Heart right ventricle (tissue), 16 donors: ENCODE data around the gene TBPL2. TPM values are rescaled to one million over a fixed set of nuclear protein-coding genes. Genes with fewer than 3 reads are reported as not detected.
"Not testable (repeated sequence)": the region's sequence is repeated elsewhere in the genome, so short reads cannot be mapped to it uniquely, and the experiment has no call there.

Source experiments
- ATAC-seq, 8 donors: fragments of 200-7000 bp; cut with Tn5 transposase; one replicate each; pipeline ENCODE4 v1.9.1; 2020; ENCODE audit warnings: mild to moderate bottlenecking in 8 of 8, moderate library complexity in 8 of 8, moderate number of reproducible peaks in 1 of 8
- DNase-seq, 2 donors: peaks; one replicate each; pipeline ENCODE4 v3.0.0-alpha.2; 2020
- H3K27ac ChIP-seq, 10 donors: fragments of 200-600 bp; sonication (generic) in 2 of 10; one replicate each; pipeline versions ENCODE4 v1.5.0 to v1.8.0; 2020 to 2022; ENCODE audit warnings: mild to moderate bottlenecking in 3 of 10
- H3K27me3 ChIP-seq, 7 donors: fragments of 200-600 bp; one replicate each; pipeline ENCODE4 v1.8.0; 2021 to 2022; ENCODE audit warnings: mild to moderate bottlenecking in 2 of 7
- H3K36me3 ChIP-seq, 9 donors: fragments of 200-600 bp; sonication (generic) in 1 of 9; one replicate each; pipeline versions ENCODE4 v1.5.0 to v1.8.0; 2020 to 2022; ENCODE audit warnings: mild to moderate bottlenecking in 2 of 9
- H3K4me1 ChIP-seq, 9 donors: fragments of 200-600 bp; sonication (generic) in 1 of 9; one replicate each; pipeline versions ENCODE4 v1.5.0 to v1.8.0; 2020 to 2022; ENCODE audit warnings: mild to moderate bottlenecking in 4 of 9
- H3K4me3 ChIP-seq, 10 donors: fragments of 200-600 bp; sonication (generic) in 2 of 10; one replicate each; pipeline versions ENCODE4 v1.5.0 to v1.8.0; 2020 to 2022; ENCODE audit warnings: mild to moderate bottlenecking in 7 of 10, moderate library complexity in 2 of 10
- H3K9me3 ChIP-seq, 11 donors: fragments of 200-600 bp in 10 of 11; sonication (generic) in 2 of 11; one replicate each; pipeline versions ENCODE4 v1.5.0 to v1.8.0; 2013 to 2022; ENCODE audit warnings: mild to moderate bottlenecking in 2 of 11, control low read depth in 1 of 11, moderate library complexity in 1 of 11
- WGBS, 2 donors: extraction: QIAGEN DNeasy Blood & Tissue Kit; methylation state at CpG; one replicate each; pipeline ENCODE4 v1.1.7; 2013; ENCODE audit warnings: inconsistent platforms in 1 of 2; 5-methylcytosine and 5-hydroxymethylcytosine counted together
- intact Hi-C, 10 donors: fragments of 100-400 bp; cut with DNase I; formaldehyde crosslinking; loops; one replicate each; pipeline versions ENCODE4 v1.11.1 to v1.14.2; 2022
- polyA plus RNA-seq, 2 donors: library from polyadenylated mRNA; stranded (reverse); fragments of 200-250 nt; gene quantifications; one replicate each; pipeline ENCODE4 v1.2.3, GENCODE V29; 2013
- total RNA-seq, 10 donors: library from RNA; stranded (reverse); fragmentation: NEBNext Ultra II Directional in 3 of 10; extraction: Animal tissue kit (Norgen Biotek cat#: 25700) in 3 of 10; gene quantifications; one replicate each; pipeline versions ENCODE4 v1.2.1 to v1.2.4, GENCODE V29; 2021 to 2023
- TF ChIP-seq, protein P1 (sequence below), 9 donors: fragments of 200-600 bp; sonication (generic) in 2 of 9; IDR thresholded peaks; one replicate each; pipeline versions ENCODE4 v1.5.0 to v1.8.0; 2021 to 2022; ENCODE audit warnings: antibody characterized with exemption in 9 of 9, mild to moderate bottlenecking in 5 of 9, moderate library complexity in 1 of 9
- donor health status: Arrhythmogenic right ventricular cardiomyopathy.
- donor health status: ischemic (EF 13 %, LVEDD 7.1; RV severe dilation, severe dysfunction).
- donor health status: healthy with polysubstance abuse.
- donor health status: DM: no; HTN: yes; CAD: no.
- donor health status: DM: no; HTN: no; CAD: no.
- donor health status: ischemic (EF 25% LVEDD 6.9; RV normal size, moderate dysfunction).
- donor health status: ischemic (EF 25% LVEDD 5.7; RV mildly dilated, moderate dysfunction).
- donor health status: healthy.
- donor health status: DM: yes; HTN: yes; CAD: no.
- donor health status: Ischemic cardiomyopathy.
- donor health status: ischemic (EF 35%, LVEDD 5.7; RV mildly dilated, moderate dysfunction).
- donor health status: nonischemic (EF 11% LVEDD 7.7; RV severe dilation, severe dysfunction).
- donor health status: DM: yes; HTN: yes; CAD: no.
- donor health status: PGD.
- donor health status: ischemic (EF 29% LVEDD 5.4; RV normal size, mild dysfunction).
- donor health status: nonischemic (EF 23%, LVEDD 6.1; RV moderate dilation, normal function).

Gene TBPL2
- total and polyA plus RNA-seq, 12 donors = not detected

DNA sequence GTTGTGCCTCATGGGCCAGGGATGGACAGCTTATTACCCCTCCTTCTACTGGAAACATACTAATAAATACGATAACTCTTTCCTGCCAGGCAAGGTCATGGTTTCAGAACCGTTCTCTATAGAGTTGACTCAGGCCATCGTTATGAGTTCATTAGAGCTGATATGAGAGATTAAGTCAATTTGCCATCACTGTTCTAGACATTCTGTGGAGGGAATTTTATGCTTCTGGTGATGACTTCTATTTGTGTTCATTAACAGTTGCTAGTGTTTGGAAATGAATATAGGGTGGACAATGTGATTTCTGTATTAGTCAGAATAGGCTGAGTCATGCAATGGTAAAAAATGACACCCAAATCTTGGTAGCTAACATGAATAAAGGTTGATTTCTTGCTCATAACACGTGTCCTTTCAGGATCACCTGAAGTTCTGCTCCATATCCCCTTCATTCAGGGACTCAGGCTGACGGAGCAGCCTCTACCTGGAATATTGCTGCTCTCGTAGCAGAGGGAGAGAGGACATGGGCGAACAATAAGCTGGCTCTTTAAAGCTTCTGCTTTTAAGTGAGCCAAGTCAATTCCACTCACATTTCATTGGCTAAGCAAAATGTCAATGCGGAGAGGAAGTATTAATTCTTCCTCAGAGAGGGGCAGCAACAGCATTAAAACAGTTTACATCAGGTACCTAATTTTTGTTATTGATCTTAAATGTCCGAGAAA lies 18.5 kb upstream of the TBPL2 start:
- Histone ChIP-seq H3K9me3 (no peaks in the 10 kb centered on the region), H3K36me3 (no peaks in the 10 kb centered on the region), H3K27me3 (peaks cover 0 to 5% (median 0%) of the 10 kb centered on the region in 7 donors), H3K27ac (peak overlapping the region in 1 of 10 donors; percentile 59), H3K4me1 (peaks cover 0 to 16% (median 11%) of the 10 kb centered on the region in 9 donors), H3K4me3 (no peak overlapping the region)
- intact Hi-C loops = loop anchor here in 2 of 10 donors (10.0 kb wide), 1 partner anchor 116 kb away; no protein-coding TSS in a partner anchor
- DNase-seq (no peak), ATAC-seq (no peak)
- TF ChIP-seq, protein P1, sequence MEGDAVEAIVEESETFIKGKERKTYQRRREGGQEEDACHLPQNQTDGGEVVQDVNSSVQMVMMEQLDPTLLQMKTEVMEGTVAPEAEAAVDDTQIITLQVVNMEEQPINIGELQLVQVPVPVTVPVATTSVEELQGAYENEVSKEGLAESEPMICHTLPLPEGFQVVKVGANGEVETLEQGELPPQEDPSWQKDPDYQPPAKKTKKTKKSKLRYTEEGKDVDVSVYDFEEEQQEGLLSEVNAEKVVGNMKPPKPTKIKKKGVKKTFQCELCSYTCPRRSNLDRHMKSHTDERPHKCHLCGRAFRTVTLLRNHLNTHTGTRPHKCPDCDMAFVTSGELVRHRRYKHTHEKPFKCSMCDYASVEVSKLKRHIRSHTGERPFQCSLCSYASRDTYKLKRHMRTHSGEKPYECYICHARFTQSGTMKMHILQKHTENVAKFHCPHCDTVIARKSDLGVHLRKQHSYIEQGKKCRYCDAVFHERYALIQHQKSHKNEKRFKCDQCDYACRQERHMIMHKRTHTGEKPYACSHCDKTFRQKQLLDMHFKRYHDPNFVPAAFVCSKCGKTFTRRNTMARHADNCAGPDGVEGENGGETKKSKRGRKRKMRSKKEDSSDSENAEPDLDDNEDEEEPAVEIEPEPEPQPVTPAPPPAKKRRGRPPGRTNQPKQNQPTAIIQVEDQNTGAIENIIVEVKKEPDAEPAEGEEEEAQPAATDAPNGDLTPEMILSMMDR (IDR thresholded peaks at IDR 0.05) = no peak
- WGBS, 2 donors = 77 to 81% methylated on average over 9 of the region's 9 CpGs

DNA sequence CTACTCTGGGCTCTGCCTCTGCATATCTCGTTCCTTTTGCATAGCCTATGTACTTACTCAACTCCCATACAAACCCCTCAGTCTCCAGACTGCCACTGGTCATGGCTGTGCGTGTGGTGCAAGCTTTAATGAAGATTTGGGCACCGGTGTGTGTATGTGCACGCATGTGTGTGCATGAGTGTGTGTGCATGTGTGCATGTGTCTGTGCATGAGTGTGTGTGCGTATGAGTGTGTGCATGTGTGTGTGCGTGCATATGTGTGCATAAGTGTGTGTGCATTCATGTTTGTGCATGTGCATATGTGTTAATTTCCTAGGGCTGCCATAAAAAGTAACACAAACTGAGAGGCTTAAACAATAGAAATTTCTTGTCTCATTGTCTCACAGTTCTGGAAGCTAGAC lies 17.1 kb upstream of the TBPL2 start:
- ATAC-seq = no peak
- Histone ChIP-seq H3K27ac (no peak overlapping the region), H3K4me3 (no peak overlapping the region), H3K27me3 (no peaks in the 10 kb centered on the region), H3K36me3 (no peaks in the 10 kb centered on the region), H3K4me1 (peaks cover 0 to 21% (median 13%) of the 10 kb centered on the region in 9 donors), H3K9me3 (no peaks in the 10 kb centered on the region)
- no peak for DNase-seq
- TF ChIP-seq, protein P1 (IDR thresholded peaks at IDR 0.05) = no peak
- 89 to 92% methylated on average over 6 of the region's 6 CpGs for WGBS, 2 donors
- intact Hi-C loops = loop anchor here in 2 of 10 donors (10.0 kb wide), 1 partner anchor 117 kb away; no protein-coding TSS in a partner anchor

DNA sequence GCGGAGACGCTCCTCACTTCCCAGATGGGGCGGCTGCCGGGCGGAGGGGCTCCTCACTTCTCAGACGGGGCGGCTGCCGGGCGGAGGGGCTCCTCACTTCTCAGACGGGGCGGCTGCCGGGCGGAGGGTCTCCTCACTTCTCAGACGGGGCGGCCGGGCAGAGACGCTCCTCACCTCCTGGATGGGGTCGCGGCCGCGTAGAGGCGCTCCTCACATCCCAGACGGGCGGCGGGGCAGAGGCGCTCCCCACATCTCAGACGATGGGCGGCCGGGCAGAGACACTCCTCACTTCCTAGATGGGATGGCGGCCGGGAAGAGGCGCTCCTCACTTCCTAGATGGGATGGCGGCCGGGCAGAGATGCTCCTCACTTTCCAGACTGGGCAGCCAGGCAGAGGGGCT lies 16.0 kb upstream of the TBPL2 start:
- intact Hi-C loops = loop anchor here in 2 of 10 donors (10.0 kb wide), 1 partner anchor 118 kb away; no protein-coding TSS in a partner anchor
- H3K27ac ChIP-seq, ATAC-seq, H3K4me3 ChIP-seq, H3K9me3 ChIP-seq, H3K36me3 ChIP-seq, DNase-seq, H3K27me3 ChIP-seq: not testable (repeated sequence)
- WGBS, 2 donors = 96 to 97% methylated on average over 15 to 27 of the region's 34 CpGs
- peaks cover 0 to 30% (median 20%) of the 10 kb centered on the region in 9 donors for H3K4me1 ChIP-seq

DNA sequence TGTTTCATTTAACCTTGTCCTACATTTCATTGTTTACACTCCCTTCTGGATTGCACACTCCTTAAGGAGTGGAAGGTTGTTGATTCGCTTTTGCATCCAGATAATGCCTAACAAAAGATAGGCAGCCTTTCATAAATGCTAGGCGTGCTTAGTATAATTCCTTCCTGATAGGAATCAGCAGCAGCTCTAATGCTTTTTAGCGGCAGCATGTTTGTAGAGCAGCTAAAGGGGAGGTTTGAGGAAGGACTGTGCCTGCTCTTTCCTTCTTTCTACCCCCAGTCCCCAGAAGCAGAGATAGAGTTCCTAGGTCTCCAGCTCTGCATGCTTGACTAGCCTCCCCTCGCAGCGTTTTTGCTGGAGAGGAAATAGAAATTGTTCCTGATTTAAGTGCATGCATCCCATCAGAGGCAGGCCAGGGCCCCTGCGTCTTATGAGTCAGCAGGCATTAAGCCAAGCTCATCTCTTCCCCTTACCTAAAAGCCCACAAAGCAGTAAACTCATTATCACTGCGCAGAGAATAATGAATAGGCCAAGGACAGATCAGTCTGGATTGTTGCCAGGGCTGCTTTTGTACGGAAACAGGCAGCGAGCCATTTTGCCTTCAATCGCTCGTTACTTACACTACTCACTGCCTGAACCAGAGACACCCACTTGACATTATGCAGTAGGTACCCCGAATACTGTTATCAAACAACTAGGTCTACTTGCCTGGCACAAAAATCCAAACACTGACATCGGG lies 14.0 kb upstream of the TBPL2 start:
- WGBS, 2 donors = 9 to 10% methylated on average over 13 of the region's 13 CpGs
- Histone ChIP-seq H3K36me3 (no peaks in the 10 kb centered on the region), H3K4me1 (peaks cover 0 to 37% (median 24%) of the 10 kb centered on the region in 9 donors), H3K27ac (peak overlapping the region in 1 of 10 donors; percentile 37), H3K9me3 (no peaks in the 10 kb centered on the region), H3K27me3 (no peaks in the 10 kb centered on the region), H3K4me3 (peak overlapping the region in 1 of 10 donors; percentile 20)
- ATAC-seq (peak in 7 of 8 donors; percentile 34 to 81 (median 59)), DNase-seq (peak in 1 of 2 donors; percentile 36)
- intact Hi-C loops = loop anchor here in 2 of 10 donors (10.0 kb wide), 1 partner anchor 120 kb away; no protein-coding TSS in a partner anchor
- TF ChIP-seq, protein P1 (IDR thresholded peaks at IDR 0.05) = no peak
